Vagina (tissue), 2 donors: ENCODE results near the gene SCAF1.

Source experiments
- CTCF ChIP-seq, 3 experiments: fragments of 450-650 bp in 2 of 3; fragments of 200-600 bp in 1 of 3; sonication (generic) in 1 of 3; IDR thresholded peaks; one replicate each; pipeline ENCODE4 v1.5.1; 2017 to 2019; ENCODE audit warnings: antibody characterized with exemption in 3 of 3, mild to moderate bottlenecking in 2 of 3, moderate library complexity in 2 of 3
- POLR2A ChIP-seq, 2 donors: fragments of 450-650 bp; IDR thresholded peaks; one replicate each; pipeline ENCODE4 v1.6.1; 2017; ENCODE audit warnings: antibody characterized with exemption in 2 of 2, mild to moderate bottlenecking in 2 of 2, moderate library complexity in 2 of 2
- POLR2AphosphoS5 ChIP-seq, 2 donors: sonication (generic); formaldehyde crosslinking; IDR thresholded peaks; one replicate each; pipeline ENCODE4 v1.9.0; 2017; ENCODE audit warnings: antibody characterized with exemption in 2 of 2, mild to moderate bottlenecking in 2 of 2, low read depth in 1 of 2; ENCODE audit not compliant: insufficient read depth in 1 of 2

GRCh38 chr19:49595819-49596404 is 46.1 kb upstream of the SCAF1 start:
- TF ChIP-seq CTCF (IDR thresholded peaks at IDR 0.05) (no peak), POLR2A (IDR thresholded peaks at IDR 0.05) (no peak), POLR2AphosphoS5 (IDR thresholded peaks at IDR 0.05; ENCODE audit: insufficient read depth in 1 of 2, low read depth in 1 of 2) (no peak)
